ENCODE measurements around the gene TAF3. TPM values are rescaled to one million over a fixed set of nuclear protein-coding genes. Genes with fewer than 3 reads are reported as not detected.

Gene TAF3
- total RNA-seq, 4 donors from 2014 or later, result 11.7 to 12.6 (median 12.4) TPM

GRCh38 chr10:8041992-8042720 lies 223.9 kb downstream of the TAF3 start:
- H3K36me3 ChIP-seq, result no peaks in the 10 kb centered on the region
- H3K9me3 ChIP-seq, result no peaks in the 10 kb centered on the region
- peaks cover 4 to 100% of the 10 kb centered on the region in 2 donors for H3K27me3 ChIP-seq

GRCh38 chr10:8042721-8043568 lies 224.6 kb downstream of the TAF3 start:
- Histone ChIP-seq H3K9me3 (no peaks in the 10 kb centered on the region), H3K27me3 (peaks cover 4 to 100% of the 10 kb centered on the region in 2 donors), H3K4me1 (peaks cover 0 to 40% (median 17%) of the 10 kb centered on the region in 4 donors), H3K27ac (no peak overlapping the region), H3K4me3 (no peak overlapping the region), H3K36me3 (no peaks in the 10 kb centered on the region)
- DNase-seq (ENCODE audit: low spot score in 2 of 2), result no peak
- 3 to 6% methylated on average over 34 to 35 of the region's 35 CpGs for WGBS, 2 donors
- TF ChIP-seq, protein P1, sequence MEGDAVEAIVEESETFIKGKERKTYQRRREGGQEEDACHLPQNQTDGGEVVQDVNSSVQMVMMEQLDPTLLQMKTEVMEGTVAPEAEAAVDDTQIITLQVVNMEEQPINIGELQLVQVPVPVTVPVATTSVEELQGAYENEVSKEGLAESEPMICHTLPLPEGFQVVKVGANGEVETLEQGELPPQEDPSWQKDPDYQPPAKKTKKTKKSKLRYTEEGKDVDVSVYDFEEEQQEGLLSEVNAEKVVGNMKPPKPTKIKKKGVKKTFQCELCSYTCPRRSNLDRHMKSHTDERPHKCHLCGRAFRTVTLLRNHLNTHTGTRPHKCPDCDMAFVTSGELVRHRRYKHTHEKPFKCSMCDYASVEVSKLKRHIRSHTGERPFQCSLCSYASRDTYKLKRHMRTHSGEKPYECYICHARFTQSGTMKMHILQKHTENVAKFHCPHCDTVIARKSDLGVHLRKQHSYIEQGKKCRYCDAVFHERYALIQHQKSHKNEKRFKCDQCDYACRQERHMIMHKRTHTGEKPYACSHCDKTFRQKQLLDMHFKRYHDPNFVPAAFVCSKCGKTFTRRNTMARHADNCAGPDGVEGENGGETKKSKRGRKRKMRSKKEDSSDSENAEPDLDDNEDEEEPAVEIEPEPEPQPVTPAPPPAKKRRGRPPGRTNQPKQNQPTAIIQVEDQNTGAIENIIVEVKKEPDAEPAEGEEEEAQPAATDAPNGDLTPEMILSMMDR (IDR thresholded peaks at IDR 0.05), result no peak
- no peak for TF ChIP-seq POLR2A (IDR thresholded peaks at IDR 0.05)
- no peak for TF ChIP-seq EP300 (IDR thresholded peaks at IDR 0.05)

More at GRCh38 chr10:8041992-8042720, 223.9 kb downstream of the TAF3 start:
- H3K27ac ChIP-seq, result no peak overlapping the region
- no peak for DNase-seq (ENCODE audit: low spot score in 2 of 2)
- H3K4me1 ChIP-seq, result peaks cover 0 to 46% (median 17%) of the 10 kb centered on the region in 4 donors
- 5% methylated on average over 17 of the region's 17 CpGs for WGBS, 2 donors
- no peak overlapping the region for H3K4me3 ChIP-seq
- TF ChIP-seq, protein P1 (IDR thresholded peaks at IDR 0.05), result no peak
- no peak for TF ChIP-seq POLR2A (IDR thresholded peaks at IDR 0.05)
- no peak for TF ChIP-seq EP300 (IDR thresholded peaks at IDR 0.05)

DNA sequence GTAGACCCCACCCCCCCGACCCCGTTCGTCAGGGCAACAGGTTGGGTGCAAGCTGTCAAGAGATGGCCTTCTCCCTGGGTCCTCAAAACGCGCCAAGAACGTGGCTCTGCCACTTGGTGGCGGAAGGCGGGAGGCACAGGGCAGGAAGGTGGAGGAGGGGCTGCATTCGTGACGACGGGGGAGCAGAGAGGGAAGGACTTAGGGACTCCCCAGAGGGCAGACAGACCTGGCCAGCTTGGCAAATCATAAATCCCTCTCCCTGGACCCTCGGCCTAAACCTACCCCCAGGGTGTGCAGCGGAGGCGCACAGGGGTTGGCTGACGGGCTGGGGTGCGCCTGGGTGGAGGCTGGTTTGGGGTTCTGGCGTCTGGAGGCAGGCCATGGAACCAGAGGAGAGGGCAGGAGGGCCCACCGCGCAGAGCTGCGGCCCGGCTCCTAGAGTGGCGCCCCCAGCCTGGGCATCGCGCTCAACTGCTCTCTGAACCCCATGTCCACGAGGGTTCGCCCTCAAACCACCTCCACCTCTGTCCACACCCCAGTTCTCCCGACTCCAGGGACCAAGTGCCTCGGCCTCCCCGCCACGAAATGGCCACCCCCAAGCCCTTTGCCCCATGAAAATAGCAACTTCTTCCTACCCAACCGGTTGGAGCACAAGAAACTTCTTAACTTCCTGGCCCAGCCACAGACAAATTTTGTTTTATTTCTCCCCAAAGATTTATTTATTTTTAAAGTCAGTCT lies 225.4 kb downstream of the TAF3 start:
- no peaks in the 10 kb centered on the region for H3K36me3 ChIP-seq
- H3K4me3 ChIP-seq, result no peak overlapping the region
- H3K27ac ChIP-seq, result no peak overlapping the region
- H3K9me3 ChIP-seq, result no peaks in the 10 kb centered on the region
- peaks cover 4 to 100% of the 10 kb centered on the region in 2 donors for H3K27me3 ChIP-seq
- WGBS, 2 donors, result 7 to 10% methylated on average over 28 to 29 of the region's 31 CpGs
- TF ChIP-seq EP300 (IDR thresholded peaks at IDR 0.05) (no peak), POLR2A (IDR thresholded peaks at IDR 0.05) (no peak)
- TF ChIP-seq, protein P1 (IDR thresholded peaks at IDR 0.05), result no peak
- no peak for DNase-seq (ENCODE audit: low spot score in 2 of 2)
- H3K4me1 ChIP-seq, result peaks cover 0 to 44% (median 17%) of the 10 kb centered on the region in 4 donors

- Histone ChIP-seq H3K4me1 (peaks cover 0 to 51% (median 21%) of the 10 kb centered on the region in 4 donors), H3K9me3 (no peaks in the 10 kb centered on the region), H3K36me3 (no peaks in the 10 kb centered on the region), H3K27me3 (peaks cover 4 to 100% of the 10 kb centered on the region in 2 donors), H3K27ac (no peak overlapping the region), H3K4me3 (no peak overlapping the region)
- no peak for DNase-seq (ENCODE audit: low spot score in 2 of 2)
- WGBS, 2 donors, result 7 to 10% methylated on average over 12 of the region's 12 CpGs
- no peak for TF ChIP-seq POLR2A (IDR thresholded peaks at IDR 0.05)
- TF ChIP-seq, protein P1 (IDR thresholded peaks at IDR 0.05), result no peak
- no peak for TF ChIP-seq EP300 (IDR thresholded peaks at IDR 0.05)
Measured at GRCh38 chr10:8044331-8044907, 226.1 kb downstream of the TAF3 start.
